Dedifferentiated amniotic fluid mesenchymal stem cell (primary cell): ENCODE data around the gene ASPA.
"Not testable (repeated sequence)": the region's sequence is repeated elsewhere in the genome, so short reads cannot be mapped to it uniquely, and the experiment has no call there.

ENCODE experiments used
- DNase-seq: peaks from one replicate; pipeline ENCODE4 v3.0.0-alpha.2; 2016; ENCODE audit errors: extremely low spot score

The ASPA gene

GRCh38 chr17:3507869-3508268, 32.1 kb downstream of the ASPA start:
- DNase-seq = no peak

GRCh38 chr17:3510090-3510489, 34.3 kb downstream of the ASPA start:
- no peak for DNase-seq

- DNase-seq = no peak
Measured at GRCh38 chr17:3511852-3512504, 36.2 kb downstream of the ASPA start.

GRCh38 chr17:3512505-3513171, 36.8 kb downstream of the ASPA start:
- no peak for DNase-seq

GRCh38 chr17:3513305-3514035, 37.7 kb downstream of the ASPA start:
- DNase-seq = no peak

GRCh38 chr17:3514167-3514566, 38.4 kb downstream of the ASPA start:
- not testable (repeated sequence) for DNase-seq

GRCh38 chr17:3514873-3515272, 39.1 kb downstream of the ASPA start:
- DNase-seq = no peak

GRCh38 chr17:3519472-3519871, 43.7 kb downstream of the ASPA start:
- not testable (repeated sequence) for DNase-seq

- DNase-seq = no peak
Measured at GRCh38 chr17:3524024-3524423, 48.2 kb downstream of the ASPA start.

- no peak for DNase-seq
Measured at GRCh38 chr17:3526491-3526890, 50.7 kb downstream of the ASPA start.

GRCh38 chr17:3526971-3527370, 51.2 kb downstream of the ASPA start:
- no peak for DNase-seq

- no peak for DNase-seq
Measured at GRCh38 chr17:3527468-3527867, 51.7 kb downstream of the ASPA start.

GRCh38 chr17:3527896-3528295, 52.1 kb downstream of the ASPA start:
- DNase-seq = no peak

- DNase-seq = no peak
Measured at GRCh38 chr17:3528403-3528851, 52.6 kb downstream of the ASPA start.

GRCh38 chr17:3528880-3529511, 53.2 kb downstream of the ASPA start:
- DNase-seq = no peak

- no peak for DNase-seq
Measured at GRCh38 chr17:3529817-3530741, 54.3 kb downstream of the ASPA start.

- no peak for DNase-seq
Measured at GRCh38 chr17:3531266-3532101, 55.7 kb downstream of the ASPA start.

GRCh38 chr17:3532106-3532858, 56.5 kb downstream of the ASPA start:
- no peak for DNase-seq

- no peak for DNase-seq
Measured at GRCh38 chr17:3532859-3533142, 57.0 kb downstream of the ASPA start.

- DNase-seq = no peak
Measured at GRCh38 chr17:3533752-3534151, 58.0 kb downstream of the ASPA start.
